Measurements from ENCODE around the gene SRSF3. TPM values are rescaled to one million over a fixed set of nuclear protein-coding genes. Genes with fewer than 3 reads are reported as not detected.
A peak's percentile ranks its signal among the peaks of the same experiment; 100 is the strongest.

SRSF3 gene
- total RNA-seq, 1 donor from 2014 or later = 288 TPM

DNA sequence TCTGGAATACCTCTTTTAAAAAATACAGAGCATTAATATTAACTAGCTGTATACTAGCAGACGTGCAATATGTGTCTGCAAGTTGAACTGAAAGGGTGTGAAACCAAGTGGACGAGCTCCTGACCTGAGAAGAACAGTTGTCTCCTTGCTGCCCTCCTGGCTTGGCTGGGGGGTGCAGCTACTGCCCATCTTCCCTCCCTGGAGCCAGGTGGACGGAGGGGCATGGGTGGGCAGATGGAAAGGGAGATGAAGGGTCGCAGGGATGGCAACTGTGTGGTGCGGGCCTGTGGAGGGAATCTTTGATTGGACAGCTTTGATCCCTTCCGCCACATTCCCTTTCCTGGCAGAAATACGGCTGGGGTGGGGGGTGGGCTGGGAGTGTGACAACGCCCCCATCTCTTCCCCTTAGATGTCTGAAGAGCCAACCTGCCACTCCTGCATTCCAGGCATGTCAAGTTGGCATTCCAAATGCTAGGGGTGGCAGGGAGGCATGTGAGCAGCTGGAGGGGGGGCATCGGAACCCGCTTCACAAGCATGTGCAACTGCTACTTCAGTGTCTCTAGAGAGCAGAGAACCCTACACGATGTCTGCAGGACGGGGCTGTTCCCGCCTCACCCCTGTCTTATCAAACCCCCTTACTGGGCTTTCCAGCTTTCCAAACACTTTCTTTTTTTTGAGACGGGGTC, 37.3 kb downstream of the SRSF3 start:
- peaks cover 2% of the 10 kb centered on the region for H3K27me3 Mint-ChIP-seq (ENCODE audit: unreplicated experiment)
- no peak overlapping the region for H3K27ac Mint-ChIP-seq (ENCODE audit: unreplicated experiment)
- TF ChIP-seq, protein P1, sequence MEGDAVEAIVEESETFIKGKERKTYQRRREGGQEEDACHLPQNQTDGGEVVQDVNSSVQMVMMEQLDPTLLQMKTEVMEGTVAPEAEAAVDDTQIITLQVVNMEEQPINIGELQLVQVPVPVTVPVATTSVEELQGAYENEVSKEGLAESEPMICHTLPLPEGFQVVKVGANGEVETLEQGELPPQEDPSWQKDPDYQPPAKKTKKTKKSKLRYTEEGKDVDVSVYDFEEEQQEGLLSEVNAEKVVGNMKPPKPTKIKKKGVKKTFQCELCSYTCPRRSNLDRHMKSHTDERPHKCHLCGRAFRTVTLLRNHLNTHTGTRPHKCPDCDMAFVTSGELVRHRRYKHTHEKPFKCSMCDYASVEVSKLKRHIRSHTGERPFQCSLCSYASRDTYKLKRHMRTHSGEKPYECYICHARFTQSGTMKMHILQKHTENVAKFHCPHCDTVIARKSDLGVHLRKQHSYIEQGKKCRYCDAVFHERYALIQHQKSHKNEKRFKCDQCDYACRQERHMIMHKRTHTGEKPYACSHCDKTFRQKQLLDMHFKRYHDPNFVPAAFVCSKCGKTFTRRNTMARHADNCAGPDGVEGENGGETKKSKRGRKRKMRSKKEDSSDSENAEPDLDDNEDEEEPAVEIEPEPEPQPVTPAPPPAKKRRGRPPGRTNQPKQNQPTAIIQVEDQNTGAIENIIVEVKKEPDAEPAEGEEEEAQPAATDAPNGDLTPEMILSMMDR (IDR thresholded peaks at IDR 0.05; ENCODE audit: partially characterized antibody, unreplicated experiment) = no peak
- H3K4me1 Mint-ChIP-seq (ENCODE audit: low read depth, unreplicated experiment) = no peaks in the 10 kb centered on the region
- no peaks in the 10 kb centered on the region for H3K9me3 Mint-ChIP-seq (ENCODE audit: unreplicated experiment)
- no peak for DNase-seq
- H3K4me3 Mint-ChIP-seq (ENCODE audit: unreplicated experiment) = no peak overlapping the region
- H3K36me3 Mint-ChIP-seq (ENCODE audit: unreplicated experiment) = no peaks in the 10 kb centered on the region

DNA sequence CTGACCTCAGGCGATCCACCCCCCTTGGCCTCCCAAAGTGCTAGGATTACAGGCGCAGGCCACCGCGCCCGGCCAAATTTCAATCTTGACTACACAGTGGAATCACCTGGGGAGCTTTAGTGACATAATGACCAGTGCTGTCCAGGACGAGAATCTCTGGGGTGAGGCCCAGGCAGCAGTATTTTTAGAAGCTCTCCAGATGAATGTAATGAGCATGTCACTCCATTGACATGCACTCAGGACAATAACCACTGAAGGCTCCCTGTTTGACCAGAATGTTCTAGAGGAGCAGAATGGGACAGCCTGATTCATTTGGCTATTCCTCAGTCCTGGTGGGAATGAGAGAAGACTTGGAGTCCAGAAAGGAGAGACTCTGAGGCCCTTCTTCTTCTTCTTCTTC, 39.2 kb downstream of the SRSF3 start:
- DNase-seq = no peak
- TF ChIP-seq, protein P1 (IDR thresholded peaks at IDR 0.05; ENCODE audit: partially characterized antibody, unreplicated experiment) = no peak
- no peaks in the 10 kb centered on the region for H3K27me3 Mint-ChIP-seq (ENCODE audit: unreplicated experiment)
- no peaks in the 10 kb centered on the region for H3K36me3 Mint-ChIP-seq (ENCODE audit: unreplicated experiment)
- H3K4me3 Mint-ChIP-seq (ENCODE audit: unreplicated experiment) = no peak overlapping the region
- no peaks in the 10 kb centered on the region for H3K9me3 Mint-ChIP-seq (ENCODE audit: unreplicated experiment)
- no peak overlapping the region for H3K27ac Mint-ChIP-seq (ENCODE audit: unreplicated experiment)
- peaks cover 5% of the 10 kb centered on the region for H3K4me1 Mint-ChIP-seq (ENCODE audit: low read depth, unreplicated experiment)

DNA sequence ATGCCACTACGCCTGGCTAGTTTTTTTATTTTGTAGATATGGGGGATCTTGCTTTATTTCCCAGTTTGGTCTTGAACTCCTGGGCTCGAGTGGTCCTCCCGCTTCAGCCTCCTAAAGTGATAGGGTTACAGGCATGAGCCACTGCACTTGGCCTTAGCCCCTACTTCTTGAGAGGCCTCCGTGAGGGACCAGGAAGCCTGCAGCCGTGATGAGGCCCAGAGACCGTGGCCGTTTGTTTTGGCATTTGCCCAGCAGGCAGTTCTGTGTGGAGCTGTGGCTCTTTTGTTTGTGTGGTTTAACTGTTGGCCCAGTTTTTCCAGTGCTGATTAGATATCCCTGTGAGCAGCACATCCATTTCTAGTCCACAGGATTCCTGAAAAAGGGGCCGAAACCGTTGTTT, 39.8 kb downstream of the SRSF3 start:
- H3K27ac Mint-ChIP-seq (ENCODE audit: unreplicated experiment) = no peak overlapping the region
- TF ChIP-seq, protein P1 (IDR thresholded peaks at IDR 0.05; ENCODE audit: partially characterized antibody, unreplicated experiment) = no peak

DNA sequence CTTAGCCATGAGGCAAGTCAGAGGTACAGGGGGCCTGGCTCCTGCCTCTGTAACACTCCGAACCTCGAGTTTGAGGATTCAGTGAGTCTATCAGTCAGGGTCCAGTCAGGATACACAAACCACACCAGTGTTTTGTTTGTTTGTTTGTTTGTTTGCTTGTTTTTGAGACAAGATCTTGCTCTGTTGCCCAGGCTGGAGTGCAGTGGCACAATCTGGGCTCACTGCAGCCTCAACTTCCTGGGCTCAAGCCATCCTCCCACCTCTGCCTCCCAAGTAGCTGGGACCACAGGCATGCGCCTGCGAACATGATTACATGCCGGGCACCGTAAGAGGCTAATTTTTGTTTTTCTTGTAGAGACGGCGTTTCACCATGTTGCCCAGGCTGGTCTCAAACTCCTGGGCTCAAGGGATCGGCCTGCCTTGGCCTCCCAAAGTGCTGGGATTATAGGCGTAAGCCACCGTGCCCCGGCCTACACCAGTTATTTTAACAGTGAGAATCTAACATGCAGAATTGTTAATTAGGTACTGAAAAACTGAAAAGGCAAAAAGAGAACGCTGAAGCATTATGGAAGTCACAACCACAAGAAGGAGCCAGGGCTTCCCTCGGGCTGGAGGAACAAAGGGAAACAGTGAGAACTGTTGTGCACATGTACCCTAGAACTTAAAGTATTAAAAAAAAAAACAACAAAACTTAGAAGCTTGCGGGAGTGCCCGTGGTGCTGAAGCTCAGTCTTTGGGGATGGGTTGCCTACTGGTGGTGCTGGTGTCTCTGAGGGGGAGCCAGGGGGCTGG, 40.4 kb downstream of the SRSF3 start:
- no peak for DNase-seq
- Mint-ChIP-seq H3K27me3 (ENCODE audit: unreplicated experiment) (no peaks in the 10 kb centered on the region), H3K4me3 (ENCODE audit: unreplicated experiment) (no peak overlapping the region), H3K36me3 (ENCODE audit: unreplicated experiment) (no peaks in the 10 kb centered on the region), H3K27ac (ENCODE audit: unreplicated experiment) (no peak overlapping the region), H3K9me3 (ENCODE audit: unreplicated experiment) (no peaks in the 10 kb centered on the region), H3K4me1 (ENCODE audit: low read depth, unreplicated experiment) (peaks cover 8% of the 10 kb centered on the region)
- TF ChIP-seq, protein P1 (IDR thresholded peaks at IDR 0.05; ENCODE audit: partially characterized antibody, unreplicated experiment) = no peak

More for the DNA sequence above, 39.8 kb downstream of the SRSF3 start:
- Mint-ChIP-seq H3K4me3 (ENCODE audit: unreplicated experiment) (no peak overlapping the region), H3K36me3 (ENCODE audit: unreplicated experiment) (no peaks in the 10 kb centered on the region), H3K27me3 (ENCODE audit: unreplicated experiment) (no peaks in the 10 kb centered on the region), H3K9me3 (ENCODE audit: unreplicated experiment) (no peaks in the 10 kb centered on the region), H3K4me1 (ENCODE audit: low read depth, unreplicated experiment) (peaks cover 8% of the 10 kb centered on the region)
- no peak for DNase-seq

GRCh38 chr6:36636283-36636682, 42.1 kb downstream of the SRSF3 start:
- Mint-ChIP-seq H3K27ac (ENCODE audit: unreplicated experiment) (no peak overlapping the region), H3K27me3 (ENCODE audit: unreplicated experiment) (no peaks in the 10 kb centered on the region), H3K9me3 (ENCODE audit: unreplicated experiment) (no peaks in the 10 kb centered on the region), H3K4me3 (ENCODE audit: unreplicated experiment) (peak overlapping the region; percentile 36), H3K4me1 (ENCODE audit: low read depth, unreplicated experiment) (peaks cover 8% of the 10 kb centered on the region), H3K36me3 (ENCODE audit: unreplicated experiment) (no peaks in the 10 kb centered on the region)
- DNase-seq = no peak
- TF ChIP-seq, protein P1 (IDR thresholded peaks at IDR 0.05; ENCODE audit: partially characterized antibody, unreplicated experiment) = no peak

Data from glutamatergic neuron (in vitro differentiated cells).